ENCODE data around the gene SRRM5. TPM values are rescaled to one million over a fixed set of nuclear protein-coding genes. Genes with fewer than 3 reads are reported as not detected.
"Not testable (repeated sequence)": the region's sequence is repeated elsewhere in the genome, so short reads cannot be mapped to it uniquely, and the experiment has no call there.

The SRRM5 gene
- total RNA-seq, 2 donors from 2014 or later = 0.56 TPM; not detected in 1

- H3K9me3 ChIP-seq = no peaks in the 10 kb centered on the region
- H3K4me1 ChIP-seq (ENCODE audit: control insufficient read depth in 1 of 2, low read depth in 2 of 2) = no peaks in the 10 kb centered on the region
- ATAC-seq (ENCODE audit: insufficient number of reproducible peaks, low FRiP score, low read depth) (no peak), DNase-seq (ENCODE audit: low spot score) (no peak)
- no peak overlapping the region for H3K27ac ChIP-seq
- TF ChIP-seq CTCF (IDR thresholded peaks at IDR 0.05) = no peak
- no peaks in the 10 kb centered on the region for H3K27me3 ChIP-seq (replicated peaks; ENCODE audit: insufficient read depth)
- H3K4me3 ChIP-seq = no peak overlapping the region
- no peaks in the 10 kb centered on the region for H3K36me3 ChIP-seq
Observed at GRCh38 chr19:43634506-43634871, 22.6 kb downstream of the SRRM5 start.

- ATAC-seq (ENCODE audit: insufficient number of reproducible peaks, low FRiP score, low read depth) (no peak), DNase-seq (ENCODE audit: low spot score) (no peak)
- no peaks in the 10 kb centered on the region for H3K36me3 ChIP-seq
- no peaks in the 10 kb centered on the region for H3K27me3 ChIP-seq (replicated peaks; ENCODE audit: insufficient read depth)
- H3K27ac ChIP-seq = no peak overlapping the region
- H3K4me1 ChIP-seq (ENCODE audit: control insufficient read depth in 1 of 2, low read depth in 2 of 2) = peaks cover 0 to 3% of the 10 kb centered on the region in 2 donors
- no peaks in the 10 kb centered on the region for H3K9me3 ChIP-seq
- TF ChIP-seq CTCF (IDR thresholded peaks at IDR 0.05) = no peak
- no peak overlapping the region for H3K4me3 ChIP-seq
Observed at GRCh38 chr19:43634872-43635560, 23.1 kb downstream of the SRRM5 start.

DNA sequence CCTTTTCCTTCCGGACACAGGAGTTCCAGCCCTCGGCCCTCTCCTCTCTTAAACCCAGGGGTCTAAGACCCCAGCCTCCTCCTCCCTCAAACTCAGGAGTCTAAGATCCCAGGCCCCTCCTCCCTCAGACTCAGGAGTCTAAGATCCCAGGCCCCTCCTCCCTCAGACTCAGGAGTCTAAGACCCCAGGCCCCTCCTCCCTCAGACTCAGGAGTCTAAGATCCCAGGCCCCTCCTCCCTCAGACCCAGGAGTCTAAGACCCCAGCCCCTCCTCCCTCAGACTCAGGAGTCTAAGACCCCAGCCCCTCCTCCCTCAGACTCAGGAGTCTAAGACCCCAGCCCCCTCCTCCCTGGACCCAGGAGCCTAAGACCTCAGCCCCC lies 23.7 kb downstream of the SRRM5 start:
- H3K27ac ChIP-seq; H3K4me3 ChIP-seq; H3K27me3 ChIP-seq (replicated peaks; ENCODE audit: insufficient read depth); H3K4me1 ChIP-seq (ENCODE audit: control insufficient read depth in 1 of 2, low read depth in 2 of 2); ATAC-seq (ENCODE audit: insufficient number of reproducible peaks, low FRiP score, low read depth); DNase-seq (ENCODE audit: low spot score); H3K9me3 ChIP-seq; H3K36me3 ChIP-seq: not testable (repeated sequence)

DNA sequence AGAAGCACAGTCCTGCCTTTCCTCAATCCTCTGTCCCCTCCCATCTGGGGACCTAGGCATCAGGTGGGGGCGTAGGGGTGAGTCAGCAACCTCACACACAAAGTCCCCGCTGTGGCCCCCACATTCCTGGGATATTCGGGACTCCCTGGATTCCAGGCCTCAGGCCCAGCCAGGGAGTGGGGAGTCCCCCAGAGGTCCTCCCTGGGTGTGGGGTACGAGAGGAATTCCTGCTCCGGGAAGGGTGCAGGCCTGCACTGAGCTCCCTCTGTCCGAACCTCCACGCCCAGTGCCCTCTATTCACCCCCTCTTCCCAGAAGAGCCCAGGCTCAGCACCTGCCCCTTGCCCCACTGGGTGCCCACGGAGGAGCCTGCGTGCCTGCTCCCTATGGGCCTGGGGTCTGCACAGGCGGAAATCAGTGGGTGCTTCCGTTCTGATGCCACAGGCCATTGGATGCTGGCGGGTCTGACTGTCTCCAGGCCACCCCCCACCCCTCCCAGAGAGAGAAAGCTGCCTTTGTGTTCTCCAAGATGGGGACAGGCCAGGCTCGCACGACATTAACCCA lies 24.3 kb downstream of the SRRM5 start:
- H3K27me3 ChIP-seq (replicated peaks; ENCODE audit: insufficient read depth) = no peaks in the 10 kb centered on the region
- no peak for TF ChIP-seq CTCF (IDR thresholded peaks at IDR 0.05)
- no peak for ATAC-seq (ENCODE audit: insufficient number of reproducible peaks, low FRiP score, low read depth)
- no peak overlapping the region for H3K27ac ChIP-seq
- no peak overlapping the region for H3K4me3 ChIP-seq
- no peaks in the 10 kb centered on the region for H3K9me3 ChIP-seq
- H3K4me1 ChIP-seq (ENCODE audit: control insufficient read depth in 1 of 2, low read depth in 2 of 2) = peaks cover 0 to 9% of the 10 kb centered on the region in 2 donors
- no peak for DNase-seq (ENCODE audit: low spot score)
- no peaks in the 10 kb centered on the region for H3K36me3 ChIP-seq

- Histone ChIP-seq H3K27ac (no peak overlapping the region), H3K4me3 (no peak overlapping the region)
Observed at GRCh38 chr19:43638214-43638994, 26.5 kb downstream of the SRRM5 start.

More at GRCh38 chr19:43638214-43638994, 26.5 kb downstream of the SRRM5 start:
- Histone ChIP-seq H3K36me3 (no peaks in the 10 kb centered on the region), H3K9me3 (no peaks in the 10 kb centered on the region), H3K4me1 (ENCODE audit: control insufficient read depth in 1 of 2, low read depth in 2 of 2) (peaks cover 0 to 9% of the 10 kb centered on the region in 2 donors), H3K27me3 (replicated peaks; ENCODE audit: insufficient read depth) (no peaks in the 10 kb centered on the region)
- ATAC-seq (ENCODE audit: insufficient number of reproducible peaks, low FRiP score, low read depth) = no peak
- no peak for DNase-seq (ENCODE audit: low spot score)
- TF ChIP-seq CTCF (IDR thresholded peaks at IDR 0.05) = no peak

Measured in thoracic aorta (tissue), 2 donors.